Memory B cell (primary cell): ENCODE results near the gene GOLGA8S.
"Not testable (repeated sequence)": the region's sequence is repeated elsewhere in the genome, so short reads cannot be mapped to it uniquely, and the experiment has no call there.

Experiments
- ATAC-seq: fragments of 150-1000 bp; cut with Tn5 transposase; 2 replicates; pipeline ENCODE4 v1.10.0; 2021; ENCODE audit warnings: low read depth, mild to moderate bottlenecking, moderate library complexity
- DNase-seq, 2 donors: peaks; one replicate each; pipeline ENCODE4 v3.0.0; 2022; ENCODE audit warnings: low spot score in 2 of 2
- H3K27ac Mint-ChIP-seq: one replicate; pipeline ENCODE4 v1.8.0; 2022; ENCODE audit warnings: mild to moderate bottlenecking, moderate library complexity, mixed read lengths
- H3K27me3 Mint-ChIP-seq: one replicate; pipeline ENCODE4 v1.8.0; 2022; ENCODE audit warnings: mixed read lengths
- H3K36me3 Mint-ChIP-seq: one replicate; pipeline ENCODE4 v1.8.0; 2022; ENCODE audit warnings: mild to moderate bottlenecking, mixed read lengths
- H3K4me1 Mint-ChIP-seq: one replicate; pipeline ENCODE4 v1.8.0; 2022; ENCODE audit warnings: mixed read lengths
- H3K4me3 Mint-ChIP-seq: one replicate; pipeline ENCODE4 v1.8.0; 2022; ENCODE audit warnings: mild to moderate bottlenecking, moderate library complexity, mixed read lengths
- H3K9me3 Mint-ChIP-seq: one replicate; pipeline ENCODE4 v1.8.0; 2022; ENCODE audit warnings: mixed read lengths

The GOLGA8S gene

GRCh38 chr15:23412881-23413600 lies 58.5 kb downstream of the GOLGA8S start:
- not testable (repeated sequence) for H3K9me3 Mint-ChIP-seq, ATAC-seq, H3K27me3 Mint-ChIP-seq, H3K4me3 Mint-ChIP-seq, H3K36me3 Mint-ChIP-seq, H3K4me1 Mint-ChIP-seq, H3K27ac Mint-ChIP-seq, DNase-seq
